Epithelial cell of prostate (primary cell): ENCODE data around the gene GPS2.

Experiments
- DNase-seq: peaks from one replicate; pipeline ENCODE4 v3.0.0-alpha.2; 2011; ENCODE audit warnings: low read depth, low spot score
- H3K27ac ChIP-seq: fragments of 450-650 bp; 2 replicates; pipeline ENCODE4 v1.5.1; 2017; ENCODE audit warnings: mild to moderate bottlenecking

The GPS2 gene

GRCh38 chr17:7266784-7267183 lies 48.4 kb downstream of the GPS2 start:
- no peak for DNase-seq
- peak overlapping the region; percentile 99 for H3K27ac ChIP-seq

GRCh38 chr17:7263801-7264078 lies 51.4 kb downstream of the GPS2 start:
- no peak for DNase-seq
- H3K27ac ChIP-seq: peak overlapping the region; percentile 99

GRCh38 chr17:7262935-7263800 lies 52.0 kb downstream of the GPS2 start:
- H3K27ac ChIP-seq: peak overlapping the region; percentile 99
- DNase-seq: no peak
